ENCODE measurements around the gene DCP1A. TPM values are rescaled to one million over a fixed set of nuclear protein-coding genes. Genes with fewer than 3 reads are reported as not detected.

The DCP1A gene
- total RNA-seq, 4 donors from 2014 or later: 20.3 to 23.4 (median 22.5) TPM

DNA sequence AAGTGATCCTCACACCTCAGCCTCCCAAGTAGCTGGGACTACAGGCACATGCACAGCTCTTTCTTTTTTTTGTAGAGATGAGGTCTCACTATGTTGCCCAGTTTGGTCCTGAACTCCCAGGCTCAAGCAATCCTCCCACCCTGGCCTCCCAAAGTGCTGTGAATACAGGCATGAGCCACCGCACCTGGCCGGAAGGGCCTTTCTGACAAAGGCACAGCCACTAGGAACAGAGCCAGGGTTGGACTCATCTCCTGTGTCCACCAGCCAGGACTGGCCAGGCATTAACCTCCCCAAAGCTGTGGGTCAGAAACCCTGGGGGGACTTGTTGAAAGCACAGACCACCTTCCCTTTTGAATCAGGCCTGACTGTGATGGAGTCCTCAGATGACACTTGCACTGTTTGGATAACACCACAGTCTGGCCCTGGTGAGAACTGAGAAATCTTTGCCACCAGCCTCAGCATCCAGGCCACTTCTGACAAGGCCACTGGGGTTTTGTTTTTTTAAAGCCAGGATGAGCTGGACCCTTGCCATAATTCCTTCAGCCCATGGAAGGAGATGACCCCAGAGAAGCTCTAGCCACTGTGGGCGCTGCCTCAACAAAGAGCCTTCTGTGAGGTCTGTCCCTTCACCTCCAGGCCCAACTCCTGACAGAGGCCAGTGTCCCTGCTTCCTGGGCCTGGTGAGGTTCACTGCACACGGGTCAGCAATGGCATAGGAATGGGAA, 96.3 kb downstream of the DCP1A start:
- H3K9me3 ChIP-seq: no peaks in the 10 kb centered on the region
- peak overlapping the region in 2 of 4 donors; percentile 15 to 58 for H3K27ac ChIP-seq
- H3K4me3 ChIP-seq: no peak overlapping the region
- TF ChIP-seq, protein P1, sequence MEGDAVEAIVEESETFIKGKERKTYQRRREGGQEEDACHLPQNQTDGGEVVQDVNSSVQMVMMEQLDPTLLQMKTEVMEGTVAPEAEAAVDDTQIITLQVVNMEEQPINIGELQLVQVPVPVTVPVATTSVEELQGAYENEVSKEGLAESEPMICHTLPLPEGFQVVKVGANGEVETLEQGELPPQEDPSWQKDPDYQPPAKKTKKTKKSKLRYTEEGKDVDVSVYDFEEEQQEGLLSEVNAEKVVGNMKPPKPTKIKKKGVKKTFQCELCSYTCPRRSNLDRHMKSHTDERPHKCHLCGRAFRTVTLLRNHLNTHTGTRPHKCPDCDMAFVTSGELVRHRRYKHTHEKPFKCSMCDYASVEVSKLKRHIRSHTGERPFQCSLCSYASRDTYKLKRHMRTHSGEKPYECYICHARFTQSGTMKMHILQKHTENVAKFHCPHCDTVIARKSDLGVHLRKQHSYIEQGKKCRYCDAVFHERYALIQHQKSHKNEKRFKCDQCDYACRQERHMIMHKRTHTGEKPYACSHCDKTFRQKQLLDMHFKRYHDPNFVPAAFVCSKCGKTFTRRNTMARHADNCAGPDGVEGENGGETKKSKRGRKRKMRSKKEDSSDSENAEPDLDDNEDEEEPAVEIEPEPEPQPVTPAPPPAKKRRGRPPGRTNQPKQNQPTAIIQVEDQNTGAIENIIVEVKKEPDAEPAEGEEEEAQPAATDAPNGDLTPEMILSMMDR (IDR thresholded peaks at IDR 0.05): no peak
- no peak for TF ChIP-seq EP300 (IDR thresholded peaks at IDR 0.05)
- peaks cover 0 to 69% (median 51%) of the 10 kb centered on the region in 4 donors for H3K4me1 ChIP-seq
- DNase-seq (ENCODE audit: low spot score in 2 of 2): no peak
- WGBS, 2 donors: 44 to 62% methylated on average over 4 of the region's 4 CpGs
- no peaks in the 10 kb centered on the region for H3K27me3 ChIP-seq
- peaks cover 0 to 5% (median 0%) of the 10 kb centered on the region in 3 donors for H3K36me3 ChIP-seq

DNA sequence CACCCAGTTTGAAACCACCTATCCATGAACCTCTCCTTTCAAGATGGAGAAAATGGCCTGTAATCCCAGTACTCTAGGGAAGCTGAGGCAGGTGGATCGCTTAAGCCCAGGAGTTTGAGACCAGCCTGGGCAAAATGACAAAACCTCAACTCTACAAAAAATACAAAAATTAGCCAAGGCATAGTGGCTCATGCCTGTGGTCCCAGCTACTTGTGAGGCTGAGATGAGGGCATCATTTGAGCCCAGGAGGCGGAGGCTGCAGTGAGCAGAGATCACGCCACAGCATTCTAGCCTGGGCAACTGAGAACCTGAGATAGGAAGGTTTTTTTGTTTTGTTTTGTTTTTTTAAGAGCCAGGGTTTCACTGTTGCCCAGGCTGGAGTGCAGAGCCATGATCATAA, 96.9 kb downstream of the DCP1A start:
- DNase-seq (ENCODE audit: low spot score in 2 of 2): no peak
- Histone ChIP-seq H3K27me3 (no peaks in the 10 kb centered on the region), H3K4me3 (no peak overlapping the region), H3K27ac (peak overlapping the region in 2 of 4 donors; percentile 15 to 58), H3K4me1 (peaks cover 0 to 68% (median 50%) of the 10 kb centered on the region in 4 donors), H3K36me3 (peaks cover 0 to 11% (median 0%) of the 10 kb centered on the region in 3 donors), H3K9me3 (peaks cover 0 to 3% (median 0%) of the 10 kb centered on the region in 4 donors)
- WGBS, 2 donors: 88 to 92% methylated on average over 3 of the region's 3 CpGs
- TF ChIP-seq, protein P1 (IDR thresholded peaks at IDR 0.05): no peak
- no peak for TF ChIP-seq POLR2A (IDR thresholded peaks at IDR 0.05)
- TF ChIP-seq EP300 (IDR thresholded peaks at IDR 0.05): no peak

DNA sequence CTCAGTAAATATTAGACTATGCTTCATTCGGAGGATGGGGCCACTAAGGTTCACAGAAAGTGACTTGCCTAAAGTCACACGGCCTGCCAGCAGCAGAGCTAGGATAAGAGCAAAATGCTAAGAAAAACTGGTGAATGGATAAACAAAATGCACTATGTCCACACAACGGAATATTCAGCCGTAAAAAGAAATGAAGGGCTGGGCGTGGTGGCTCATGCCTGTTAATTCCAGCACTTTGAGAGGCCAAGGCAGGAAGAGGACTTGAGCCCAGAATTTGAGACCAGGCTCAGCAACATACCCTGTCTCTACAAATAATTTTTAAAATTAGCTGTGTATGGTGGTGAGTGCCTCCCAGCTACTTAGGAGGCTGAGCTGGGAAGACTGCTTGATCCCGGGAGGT, 99.2 kb downstream of the DCP1A start:
- H3K36me3 ChIP-seq: peaks cover 0 to 13% (median 0%) of the 10 kb centered on the region in 3 donors
- H3K4me3 ChIP-seq: no peak overlapping the region
- WGBS, 2 donors: 68 to 74% methylated on average over 6 of the region's 6 CpGs
- no peak for DNase-seq (ENCODE audit: low spot score in 2 of 2)
- TF ChIP-seq EP300 (IDR thresholded peaks at IDR 0.05): no peak
- TF ChIP-seq, protein P1 (IDR thresholded peaks at IDR 0.05): no peak
- no peak for TF ChIP-seq POLR2A (IDR thresholded peaks at IDR 0.05)
- H3K27ac ChIP-seq: no peak overlapping the region
- peaks cover 0 to 3% (median 0%) of the 10 kb centered on the region in 4 donors for H3K9me3 ChIP-seq
- H3K4me1 ChIP-seq: peaks cover 0 to 74% (median 48%) of the 10 kb centered on the region in 4 donors
- H3K27me3 ChIP-seq: no peaks in the 10 kb centered on the region

DNA sequence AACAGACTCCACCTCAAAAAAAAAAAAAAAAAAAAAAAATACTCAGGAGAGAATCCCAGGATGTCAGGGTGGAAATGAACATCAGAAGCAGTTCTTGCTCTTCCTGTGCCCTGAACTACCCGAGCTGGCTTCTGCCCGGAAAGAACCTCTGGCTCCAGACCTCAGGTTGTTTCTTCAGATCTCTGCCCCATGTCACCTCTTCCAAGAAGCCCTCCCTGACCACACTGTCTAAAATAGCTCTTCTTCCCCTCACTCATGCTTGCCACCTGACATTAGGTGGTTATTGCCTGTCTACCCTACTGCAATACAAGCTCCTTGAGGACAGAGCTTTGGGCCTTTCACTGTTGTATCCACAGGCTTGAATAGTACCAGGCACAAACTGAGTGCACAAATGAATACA, 99.7 kb downstream of the DCP1A start:
- no peak for DNase-seq (ENCODE audit: low spot score in 2 of 2)
- no peaks in the 10 kb centered on the region for H3K27me3 ChIP-seq
- TF ChIP-seq EP300 (IDR thresholded peaks at IDR 0.05) (no peak), POLR2A (IDR thresholded peaks at IDR 0.05) (no peak)
- TF ChIP-seq, protein P1 (IDR thresholded peaks at IDR 0.05): no peak
- H3K4me1 ChIP-seq: peaks cover 0 to 74% (median 47%) of the 10 kb centered on the region in 4 donors
- H3K36me3 ChIP-seq: peaks cover 0 to 13% (median 0%) of the 10 kb centered on the region in 3 donors
- peaks cover 0 to 3% (median 0%) of the 10 kb centered on the region in 4 donors for H3K9me3 ChIP-seq
- H3K27ac ChIP-seq: no peak overlapping the region
- 80 to 82% methylated on average over 2 of the region's 2 CpGs for WGBS, 2 donors
- H3K4me3 ChIP-seq: no peak overlapping the region

DNA sequence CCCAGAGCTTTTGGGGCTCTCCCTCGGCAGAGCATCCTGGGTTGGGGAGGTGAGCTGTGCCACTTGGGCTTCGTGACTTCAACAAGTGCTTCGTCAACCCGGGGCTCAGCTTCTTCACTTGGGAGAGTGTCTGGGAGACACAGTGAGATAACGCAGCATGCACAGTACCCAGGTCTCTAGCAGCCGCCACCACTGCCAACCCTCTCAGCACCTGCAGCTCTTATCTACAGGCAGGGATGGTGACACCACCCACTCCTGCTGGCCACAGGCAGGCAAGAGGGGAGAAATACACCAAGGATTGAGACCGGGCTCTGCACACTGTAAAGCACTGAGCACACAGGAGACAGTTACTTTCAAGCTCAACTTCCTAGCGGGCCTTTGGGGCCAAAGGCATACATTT, 103.1 kb downstream of the DCP1A start:
- H3K27me3 ChIP-seq: no peaks in the 10 kb centered on the region
- no peak for DNase-seq (ENCODE audit: low spot score in 2 of 2)
- 89 to 94% methylated on average over 7 to 8 of the region's 8 CpGs for WGBS, 2 donors
- H3K4me1 ChIP-seq: peaks cover 0 to 52% (median 21%) of the 10 kb centered on the region in 4 donors
- H3K36me3 ChIP-seq: peaks cover 0 to 43% (median 3%) of the 10 kb centered on the region in 3 donors
- peak overlapping the region in 1 of 4 donors; percentile 60 for H3K27ac ChIP-seq
- H3K9me3 ChIP-seq: peaks cover 0 to 3% (median 0%) of the 10 kb centered on the region in 4 donors
- TF ChIP-seq EP300 (IDR thresholded peaks at IDR 0.05): no peak
- TF ChIP-seq, protein P1 (IDR thresholded peaks at IDR 0.05): no peak
- no peak for TF ChIP-seq POLR2A (IDR thresholded peaks at IDR 0.05)
- H3K4me3 ChIP-seq: no peak overlapping the region

Measured in tibial nerve (tissue), 4 donors.